GM12875 (cell line): ENCODE data around the gene SEMA5A.

ENCODE experiments used
- H3K4me3 ChIP-seq: one replicate; pipeline ENCODE4 v1.5.1; 2011; ENCODE audit warnings: low read depth, low read length, control low read depth
- TF ChIP-seq, protein P1 (sequence below): IDR thresholded peaks from 2 replicates; pipeline ENCODE4 v1.5.1; 2011; ENCODE audit warnings: low read depth, mild to moderate bottlenecking, control low read depth, inconsistent platforms, low read length, moderate library complexity, borderline replicate concordance; ENCODE audit not compliant: insufficient read depth

SEMA5A gene

DNA sequence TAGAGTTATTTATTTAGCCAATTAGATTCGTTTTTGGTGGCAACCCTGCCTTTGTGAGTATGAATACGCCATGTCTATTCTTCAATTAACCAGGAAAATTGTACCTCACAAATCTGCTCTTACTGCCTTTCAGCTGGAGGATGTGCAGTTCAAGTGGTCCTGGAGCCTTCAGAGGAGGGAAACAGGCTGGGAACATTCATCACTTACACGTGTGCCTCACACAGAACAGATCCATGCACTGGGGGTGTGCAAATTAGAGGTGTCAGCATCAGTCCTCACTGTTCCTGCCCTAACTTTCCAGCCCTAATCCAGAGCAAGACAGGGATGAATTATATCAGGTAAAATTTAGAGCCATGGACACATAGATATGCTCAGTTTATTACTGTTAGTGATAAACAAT lies 65.4 kb downstream of the SEMA5A start:
- no peak overlapping the region for H3K4me3 ChIP-seq
- TF ChIP-seq, protein P1, sequence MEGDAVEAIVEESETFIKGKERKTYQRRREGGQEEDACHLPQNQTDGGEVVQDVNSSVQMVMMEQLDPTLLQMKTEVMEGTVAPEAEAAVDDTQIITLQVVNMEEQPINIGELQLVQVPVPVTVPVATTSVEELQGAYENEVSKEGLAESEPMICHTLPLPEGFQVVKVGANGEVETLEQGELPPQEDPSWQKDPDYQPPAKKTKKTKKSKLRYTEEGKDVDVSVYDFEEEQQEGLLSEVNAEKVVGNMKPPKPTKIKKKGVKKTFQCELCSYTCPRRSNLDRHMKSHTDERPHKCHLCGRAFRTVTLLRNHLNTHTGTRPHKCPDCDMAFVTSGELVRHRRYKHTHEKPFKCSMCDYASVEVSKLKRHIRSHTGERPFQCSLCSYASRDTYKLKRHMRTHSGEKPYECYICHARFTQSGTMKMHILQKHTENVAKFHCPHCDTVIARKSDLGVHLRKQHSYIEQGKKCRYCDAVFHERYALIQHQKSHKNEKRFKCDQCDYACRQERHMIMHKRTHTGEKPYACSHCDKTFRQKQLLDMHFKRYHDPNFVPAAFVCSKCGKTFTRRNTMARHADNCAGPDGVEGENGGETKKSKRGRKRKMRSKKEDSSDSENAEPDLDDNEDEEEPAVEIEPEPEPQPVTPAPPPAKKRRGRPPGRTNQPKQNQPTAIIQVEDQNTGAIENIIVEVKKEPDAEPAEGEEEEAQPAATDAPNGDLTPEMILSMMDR, result no peak

DNA sequence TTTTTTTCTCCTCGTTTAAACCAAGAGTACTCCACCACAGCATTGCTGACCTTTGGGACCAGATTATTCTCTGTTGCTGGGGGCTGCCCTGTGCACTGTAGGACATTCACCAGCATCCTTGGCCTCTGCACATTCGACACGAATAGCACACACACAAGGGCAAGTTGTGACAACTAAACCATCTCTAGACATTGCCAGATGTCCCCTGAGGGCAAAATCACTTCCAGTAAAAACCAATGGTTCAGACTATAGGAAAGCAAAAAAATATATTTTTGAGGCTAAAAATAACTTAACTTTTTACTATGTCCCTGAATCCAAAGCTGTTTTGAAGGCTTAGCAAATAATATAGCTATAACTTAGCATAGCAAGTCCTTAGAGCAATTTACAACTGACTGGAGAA lies 65.9 kb downstream of the SEMA5A start:
- no peak overlapping the region for H3K4me3 ChIP-seq
- TF ChIP-seq, protein P1, result no peak

DNA sequence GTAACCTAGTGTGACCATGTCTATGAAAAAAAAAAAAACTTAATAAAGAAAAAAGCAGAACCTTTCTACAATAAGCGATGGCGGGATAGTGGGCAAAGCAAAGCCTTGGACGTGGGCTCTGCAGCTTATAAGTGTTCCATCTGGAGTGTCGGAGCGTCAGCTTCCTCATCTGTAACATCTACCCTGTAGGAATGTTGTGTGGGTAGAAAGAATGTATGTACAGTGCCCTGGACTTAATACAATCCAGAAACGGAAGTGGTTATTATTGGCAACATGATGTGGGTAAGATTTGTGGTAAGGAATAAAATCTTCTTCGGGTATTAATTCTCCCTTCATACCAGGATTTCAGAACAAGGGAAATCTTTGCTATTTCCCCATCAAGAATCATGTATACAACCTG lies 66.5 kb downstream of the SEMA5A start:
- no peak overlapping the region for H3K4me3 ChIP-seq
- TF ChIP-seq, protein P1, result no peak

DNA sequence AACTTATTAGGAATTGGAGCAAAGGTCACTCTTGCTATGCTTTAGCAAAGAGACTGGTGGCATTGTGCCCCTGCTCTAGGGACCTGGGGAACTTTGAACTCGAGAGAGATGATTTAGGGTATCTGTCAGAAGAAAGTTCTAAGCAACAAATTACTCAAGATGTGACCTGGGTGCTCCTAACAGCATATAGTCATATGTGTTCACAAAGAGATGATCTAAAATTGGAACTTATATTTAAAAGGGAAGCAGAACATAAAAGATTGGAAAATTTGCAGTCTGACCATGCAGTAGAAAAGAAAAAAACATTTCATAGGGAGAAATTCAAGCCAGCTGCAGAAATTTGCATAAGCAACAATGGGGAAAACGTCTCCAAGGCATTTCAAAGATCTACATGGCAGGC lies 68.3 kb downstream of the SEMA5A start:
- no peak overlapping the region for H3K4me3 ChIP-seq
- TF ChIP-seq, protein P1, result no peak

DNA sequence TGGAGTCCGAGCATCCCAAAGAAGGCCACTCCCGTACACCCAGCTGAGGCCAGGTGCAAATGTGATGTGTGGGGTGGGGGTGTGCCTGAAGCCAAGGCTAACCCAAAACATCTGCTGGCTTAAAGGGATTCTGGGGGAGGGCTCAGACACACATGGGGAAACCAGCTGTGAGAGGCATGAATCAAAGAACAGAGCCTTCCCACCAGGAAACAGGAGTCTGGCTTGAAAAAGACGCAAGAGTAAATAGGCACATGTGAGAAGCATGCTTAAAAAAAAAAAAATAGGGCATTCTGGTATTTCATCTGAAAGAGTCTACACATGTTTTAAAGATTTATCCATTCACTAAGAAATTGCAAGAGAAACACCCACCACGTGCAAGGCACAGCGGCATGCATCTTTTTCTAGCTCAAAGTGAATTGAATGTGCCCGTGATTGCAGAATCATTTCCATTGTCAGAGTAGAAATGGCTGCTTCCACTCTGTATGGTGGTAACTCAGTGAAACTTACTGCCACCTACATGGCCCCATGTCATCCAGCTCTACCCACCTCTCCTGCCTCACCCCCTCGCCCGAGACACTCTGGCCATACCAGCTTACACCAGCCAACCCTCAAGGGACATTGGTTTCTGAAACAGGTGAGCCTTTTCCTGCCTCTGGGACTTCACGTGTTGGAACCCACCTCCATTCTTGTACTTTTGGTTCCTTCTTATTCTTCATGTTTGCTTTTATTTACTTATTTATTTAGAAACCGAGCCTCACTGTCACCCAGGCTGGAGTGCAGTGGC lies 71.5 kb downstream of the SEMA5A start:
- TF ChIP-seq, protein P1, result no peak
- no peak overlapping the region for H3K4me3 ChIP-seq

DNA sequence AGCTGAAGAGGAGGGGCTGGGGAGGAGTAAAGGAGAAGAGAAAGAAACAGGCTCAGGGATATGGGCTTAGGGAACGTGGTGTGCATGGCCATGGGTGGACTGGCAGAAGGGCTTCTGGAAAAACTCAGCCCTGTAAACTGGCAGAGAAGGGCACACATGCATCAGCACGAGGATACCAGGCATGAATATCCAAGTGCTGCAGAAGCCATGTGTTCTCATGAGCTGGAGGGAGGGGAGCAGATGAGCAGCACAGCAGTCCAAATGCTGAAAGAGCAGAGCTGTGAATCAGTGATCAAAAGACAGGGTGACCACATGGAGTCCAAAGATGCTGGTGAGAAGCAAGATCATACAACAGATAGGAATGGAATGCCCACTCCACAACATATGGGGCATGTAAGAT lies 72.3 kb downstream of the SEMA5A start:
- H3K4me3 ChIP-seq, result no peak overlapping the region
- TF ChIP-seq, protein P1, result no peak

DNA sequence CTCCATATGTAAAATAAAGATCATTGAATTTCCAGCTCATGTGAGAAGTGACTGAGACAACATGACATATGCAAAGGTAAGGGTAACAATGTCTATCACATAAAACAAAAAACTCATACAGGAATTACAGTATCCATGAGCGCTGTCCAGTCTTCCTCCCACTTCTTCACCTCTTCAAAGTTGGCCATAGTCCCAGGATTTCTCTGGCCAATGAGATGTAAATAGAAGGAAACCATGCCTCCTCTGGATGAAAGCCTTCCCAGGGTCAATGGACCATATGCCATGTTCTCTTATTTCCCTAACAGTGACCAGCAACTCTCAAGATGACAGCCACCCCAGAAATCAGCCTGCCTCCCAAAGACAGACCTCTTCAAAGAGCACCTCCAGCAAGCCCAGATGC lies 75.5 kb downstream of the SEMA5A start:
- TF ChIP-seq, protein P1, result no peak
- no peak overlapping the region for H3K4me3 ChIP-seq
